Upper lobe of right lung (tissue), 1 donor: Measurements from ENCODE around the gene GMCL1. TPM values are rescaled to one million over a fixed set of nuclear protein-coding genes. Genes with fewer than 3 reads are reported as not detected.

ENCODE experiments used
- ATAC-seq: fragments of 200-7000 bp; cut with Tn5 transposase; one replicate; pipeline ENCODE4 v1.9.1; 2020; ENCODE audit warnings: mild to moderate bottlenecking, moderate library complexity
- DNase-seq: peaks from one replicate; pipeline ENCODE4 v3.0.0-alpha.2; 2020
- H3K27ac ChIP-seq: fragments of 200-600 bp; one replicate; pipeline ENCODE4 v1.8.0; 2022
- H3K27me3 ChIP-seq: fragments of 200-600 bp; one replicate; pipeline ENCODE4 v1.8.0; 2022; ENCODE audit warnings: mild to moderate bottlenecking
- H3K36me3 ChIP-seq: fragments of 200-600 bp; one replicate; pipeline ENCODE4 v1.8.0; 2022
- H3K4me1 ChIP-seq: fragments of 200-600 bp; one replicate; pipeline ENCODE4 v1.8.0; 2022
- H3K4me3 ChIP-seq: fragments of 200-600 bp; one replicate; pipeline ENCODE4 v1.8.0; 2022; ENCODE audit warnings: mild to moderate bottlenecking
- H3K9me3 ChIP-seq: fragments of 200-600 bp; one replicate; pipeline ENCODE4 v1.8.0; 2022
- CTCF ChIP-seq: fragments of 200-600 bp; IDR thresholded peaks from one replicate; pipeline ENCODE4 v1.8.0; 2022; ENCODE audit warnings: antibody characterized with exemption
- intact Hi-C: fragments of 100-400 bp; cut with DNase I; formaldehyde crosslinking; loops from one replicate; pipeline ENCODE4 v1.11.0; 2022
- total RNA-seq: library from RNA; stranded (reverse); fragmentation: NEBNext Ultra II Directional; extraction: Animal tissue kit (Norgen Biotek cat#: 25700); gene quantifications from one replicate; pipeline ENCODE4 v1.2.1, GENCODE V29; 2021
- donor health status: DM: no; HTN: yes; CAD: no; lungs with severe emphysema.

Gene GMCL1
- total RNA-seq, 1 donor from 2014 or later, result 11.9 TPM

GRCh38 chr2:69835666-69836065 is 6.2 kb downstream of the GMCL1 start:
- ATAC-seq, result no peak
- H3K27ac ChIP-seq, result no peak overlapping the region
- no peaks in the 10 kb centered on the region for H3K9me3 ChIP-seq
- H3K4me3 ChIP-seq, result no peak overlapping the region
- TF ChIP-seq CTCF, result no peak
- H3K4me1 ChIP-seq, result peaks cover 15% of the 10 kb centered on the region
- intact Hi-C loops, result no loop called here
- DNase-seq, result no peak
- H3K27me3 ChIP-seq, result no peaks in the 10 kb centered on the region
- H3K36me3 ChIP-seq, result no peaks in the 10 kb centered on the region

- no peak overlapping the region for H3K27ac ChIP-seq
- no peaks in the 10 kb centered on the region for H3K9me3 ChIP-seq
- ATAC-seq (no peak), DNase-seq (no peak)
- H3K4me1 ChIP-seq, result peaks cover 8% of the 10 kb centered on the region
- H3K36me3 ChIP-seq, result peaks cover 1% of the 10 kb centered on the region
- H3K4me3 ChIP-seq, result no peak overlapping the region
- no peak for TF ChIP-seq CTCF
- intact Hi-C loops, result no loop called here
- H3K27me3 ChIP-seq, result no peaks in the 10 kb centered on the region
Measured at GRCh38 chr2:69836316-69836715, 6.9 kb downstream of the GMCL1 start.

- no peak overlapping the region for H3K27ac ChIP-seq
- H3K4me1 ChIP-seq, result no peaks in the 10 kb centered on the region
- DNase-seq (no peak), ATAC-seq (no peak)
- no peaks in the 10 kb centered on the region for H3K9me3 ChIP-seq
- intact Hi-C loops, result no loop called here
- peaks cover 6% of the 10 kb centered on the region for H3K36me3 ChIP-seq
- TF ChIP-seq CTCF, result no peak
- H3K27me3 ChIP-seq, result no peaks in the 10 kb centered on the region
- no peak overlapping the region for H3K4me3 ChIP-seq
Measured at GRCh38 chr2:69837533-69837932, 8.1 kb downstream of the GMCL1 start.

- no peak for TF ChIP-seq CTCF
- no peaks in the 10 kb centered on the region for H3K27me3 ChIP-seq
- intact Hi-C loops, result no loop called here
- peaks cover 34% of the 10 kb centered on the region for H3K36me3 ChIP-seq
- no peak overlapping the region for H3K27ac ChIP-seq
- no peaks in the 10 kb centered on the region for H3K4me1 ChIP-seq
- H3K9me3 ChIP-seq, result no peaks in the 10 kb centered on the region
- ATAC-seq (no peak), DNase-seq (no peak)
- H3K4me3 ChIP-seq, result no peak overlapping the region
Measured at GRCh38 chr2:69843993-69844392, 14.5 kb downstream of the GMCL1 start.

GRCh38 chr2:69844560-69844959 is 15.1 kb downstream of the GMCL1 start:
- no peaks in the 10 kb centered on the region for H3K9me3 ChIP-seq
- H3K4me3 ChIP-seq, result no peak overlapping the region
- no peak for ATAC-seq
- TF ChIP-seq CTCF, result no peak
- peaks cover 35% of the 10 kb centered on the region for H3K36me3 ChIP-seq
- no peak for DNase-seq
- no peak overlapping the region for H3K27ac ChIP-seq
- H3K27me3 ChIP-seq, result no peaks in the 10 kb centered on the region
- intact Hi-C loops, result no loop called here
- H3K4me1 ChIP-seq, result no peaks in the 10 kb centered on the region
